CD14-positive monocyte (primary cell): Measurements from ENCODE around the gene KCNMB1. TPM values are rescaled to one million over a fixed set of nuclear protein-coding genes. Genes with fewer than 3 reads are reported as not detected.

Experiments
- DNase-seq, 3 donors: peaks; one replicate each; pipeline ENCODE4 v3.0.0-alpha.2; 2011 to 2022
- H2AFZ ChIP-seq: 2 replicates; pipeline ENCODE4 v1.6.0; 2012; ENCODE audit warnings: mild to moderate bottlenecking, low read depth, low read length, inconsistent platforms; ENCODE audit not compliant: insufficient read depth, poor library complexity, severe bottlenecking
- H3K27ac ChIP-seq, 2 donors: 1 replicate in 1 of 2; 2 replicates in 1 of 2; pipeline ENCODE4 v1.5.1; 2012 to 2013; ENCODE audit warnings: low read length in 2 of 2, control low read depth in 1 of 2, inconsistent platforms in 1 of 2, low read depth in 1 of 2, mild to moderate bottlenecking in 1 of 2
- H3K27me3 ChIP-seq, 2 donors: one replicate each; pipeline versions ENCODE4 v1.6.0 to v1.6.1; 2011 to 2013; ENCODE audit warnings: low read length in 2 of 2; ENCODE audit not compliant: control insufficient read depth in 2 of 2, insufficient read depth in 2 of 2
- H3K36me3 ChIP-seq, 2 donors: replicated peaks in 1 of 2; 1 replicate in 1 of 2; 2 replicates in 1 of 2; pipeline versions ENCODE4 v1.5.1 to v1.6.1; 2012 to 2013; ENCODE audit warnings: low read length in 2 of 2, control low read depth in 1 of 2, inconsistent platforms in 1 of 2, mild to moderate bottlenecking in 1 of 2; ENCODE audit not compliant: insufficient read depth in 2 of 2, control insufficient read depth in 1 of 2
- H3K4me1 ChIP-seq, 2 donors: 1 replicate in 1 of 2; 2 replicates in 1 of 2; pipeline versions ENCODE4 v1.5.1 to v1.6.1; 2012 to 2013; ENCODE audit warnings: low read length in 2 of 2, control low read depth in 1 of 2, inconsistent platforms in 1 of 2, mild to moderate bottlenecking in 1 of 2, moderate library complexity in 1 of 2; ENCODE audit not compliant: insufficient read depth in 2 of 2, control insufficient read depth in 1 of 2
- H3K4me2 ChIP-seq: replicated peaks from 2 replicates; pipeline ENCODE3; 2012; ENCODE audit warnings: low read length, moderate library complexity, mild to moderate bottlenecking; ENCODE audit not compliant: poor library complexity, severe bottlenecking; ENCODE audit errors: extremely low read depth
- H3K4me3 ChIP-seq, 3 experiments: fragments of 200-600 bp in 1 of 3; sonication (generic) in 1 of 3; replicated peaks in 1 of 3; 1 replicate in 2 of 3; 2 replicates in 1 of 3; pipeline ENCODE4 v1.5.1; 2011 to 2013; ENCODE audit warnings: low read length in 3 of 3, mild to moderate bottlenecking in 3 of 3, control low read depth in 2 of 3, low read depth in 2 of 3, inconsistent platforms in 1 of 3, moderate library complexity in 1 of 3
- H3K79me2 ChIP-seq: 2 replicates; pipeline ENCODE4 v1.6.0; 2012; ENCODE audit warnings: mild to moderate bottlenecking, control low read depth, inconsistent platforms, low read length, moderate library complexity; ENCODE audit not compliant: insufficient read depth
- H3K9ac ChIP-seq: 2 replicates; pipeline ENCODE4 v1.6.0; 2017; ENCODE audit warnings: low read length, mild to moderate bottlenecking; ENCODE audit not compliant: insufficient read depth, poor library complexity, severe bottlenecking
- H3K9me3 ChIP-seq, 2 donors: replicated peaks in 1 of 2; 1 replicate in 1 of 2; 2 replicates in 1 of 2; pipeline versions ENCODE4 v1.5.1 to v1.6.1; 2012 to 2013; ENCODE audit warnings: low read length in 2 of 2, control low read depth in 1 of 2; ENCODE audit not compliant: control insufficient read depth in 1 of 2, insufficient read depth in 1 of 2
- H4K20me1 ChIP-seq: 2 replicates; pipeline ENCODE4 v1.6.0; 2012; ENCODE audit warnings: mild to moderate bottlenecking, low read length, control low read depth, moderate library complexity; ENCODE audit not compliant: insufficient read depth
- H3K27ac Mint-ChIP-seq, 7 donors: one replicate each; pipeline ENCODE4 v1.8.0; 2020; ENCODE audit warnings: mild to moderate bottlenecking in 7 of 7, mixed read lengths in 7 of 7, moderate library complexity in 6 of 7, inconsistent platforms in 2 of 7
- H3K27me3 Mint-ChIP-seq, 3 donors: one replicate each; pipeline ENCODE4 v1.8.0; 2021 to 2022; ENCODE audit warnings: low read depth in 3 of 3, mild to moderate bottlenecking in 3 of 3, mixed read lengths in 3 of 3, moderate library complexity in 3 of 3, inconsistent platforms in 1 of 3
- H3K36me3 Mint-ChIP-seq, 2 donors: one replicate each; pipeline ENCODE4 v1.8.0; 2020; ENCODE audit warnings: mixed read lengths in 2 of 2, inconsistent platforms in 1 of 2, mild to moderate bottlenecking in 1 of 2
- H3K4me1 Mint-ChIP-seq: one replicate; pipeline ENCODE4 v1.8.0; 2020; ENCODE audit warnings: mild to moderate bottlenecking, mixed read lengths
- H3K4me3 Mint-ChIP-seq, 2 donors: one replicate each; pipeline ENCODE4 v1.8.0; 2020; ENCODE audit warnings: mild to moderate bottlenecking in 2 of 2, mixed read lengths in 2 of 2, moderate library complexity in 1 of 2
- H3K9me3 Mint-ChIP-seq, 7 donors: one replicate each; pipeline ENCODE4 v1.8.0; 2020 to 2022; ENCODE audit warnings: mixed read lengths in 7 of 7, mild to moderate bottlenecking in 6 of 7, moderate library complexity in 6 of 7, inconsistent platforms in 2 of 7
- CTCF ChIP-seq: fragments of 200-600 bp; IDR thresholded peaks from one replicate; pipeline ENCODE4 v1.8.0; 2022; ENCODE audit warnings: antibody characterized with exemption, mild to moderate bottlenecking
- WGBS: methylation state at CpG from one replicate; pipeline ENCODE4 v1.1.5; 2013; ENCODE audit warnings: missing lambda C conversion rate; ENCODE audit not compliant: insufficient coverage; 5-methylcytosine and 5-hydroxymethylcytosine counted together
- intact Hi-C, 2 donors: fragments of 100-400 bp; cut with micrococcal nuclease; formaldehyde crosslinking; loops; one replicate each; pipeline versions ENCODE4 v1.15.0 to v1.15.1; 2023
- polyA plus RNA-seq, 3 donors: library from polyadenylated mRNA; depleted of rRNA in 1 of 3; unstranded in 2 of 3; stranded (reverse) in 1 of 3; fragments of 300-500 nt in 2 of 3; fragments of >200 nt in 1 of 3; fragmentation: Illumina TruSeq in 2 of 3; gene quantifications; 1 replicate in 2 of 3; 2 replicates in 1 of 3; pipeline ENCODE4 v1.2.3, GENCODE V29; 2012 to 2021

Gene KCNMB1
- polyA plus RNA-seq, 3 donors: 0.79 to 20.8 (median 1.2) TPM

GRCh38 chr5:170421826-170422225, 32.7 kb upstream of the KCNMB1 start:
- H2AFZ ChIP-seq: no peak overlapping the region
- Mint-ChIP-seq H3K4me3 (no peak overlapping the region), H3K9me3 (no peaks in the 10 kb centered on the region), H3K27me3 (peaks cover 0 to 3% (median 2%) of the 10 kb centered on the region in 3 donors), H3K4me1 (peaks cover 14% of the 10 kb centered on the region), H3K27ac (no peak overlapping the region), H3K36me3 (no peaks in the 10 kb centered on the region)
- no peak for DNase-seq
- H3K4me3 ChIP-seq: no peak overlapping the region
- no peaks in the 10 kb centered on the region for H3K36me3 ChIP-seq
- H3K79me2 ChIP-seq: no peaks in the 10 kb centered on the region
- intact Hi-C loops: loop anchor here (1.0 to 5.0 kb wide), 3 partner anchors 155 to 197 kb away; no protein-coding TSS in a partner anchor
- no peak overlapping the region for H3K27ac ChIP-seq
- H3K4me2 ChIP-seq: no peak overlapping the region
- TF ChIP-seq CTCF: no peak
- WGBS: no CpG with 5 or more reads among the region's 2 CpGs
- no peaks in the 10 kb centered on the region for H3K4me1 ChIP-seq
- no peaks in the 10 kb centered on the region for H3K27me3 ChIP-seq
- no peaks in the 10 kb centered on the region for H4K20me1 ChIP-seq
- H3K9me3 ChIP-seq: no peaks in the 10 kb centered on the region
- H3K9ac ChIP-seq: no peak overlapping the region

GRCh38 chr5:170420806-170421412, 31.7 kb upstream of the KCNMB1 start:
- Histone ChIP-seq H3K4me1 (peaks cover 4% of the 10 kb centered on the region in 2 donors), H2AFZ (no peak overlapping the region), H3K9ac (no peak overlapping the region), H3K9me3 (no peaks in the 10 kb centered on the region), H3K36me3 (no peaks in the 10 kb centered on the region), H3K27me3 (no peaks in the 10 kb centered on the region), H3K4me2 (no peak overlapping the region), H3K27ac (no peak overlapping the region), H4K20me1 (no peaks in the 10 kb centered on the region), H3K79me2 (no peaks in the 10 kb centered on the region), H3K4me3 (no peak overlapping the region)
- TF ChIP-seq CTCF: peak; percentile 82
- no peak overlapping the region for H3K4me3 Mint-ChIP-seq
- no peaks in the 10 kb centered on the region for H3K36me3 Mint-ChIP-seq
- intact Hi-C loops: loop anchor here (1.0 to 5.0 kb wide), 2 partner anchors 154 to 195 kb away; no protein-coding TSS in a partner anchor
- WGBS: 19% methylated on average over 5 of the region's 9 CpGs
- peak; percentile 69 to 82 (median 80) for DNase-seq
- peaks cover 0 to 3% (median 2%) of the 10 kb centered on the region in 3 donors for H3K27me3 Mint-ChIP-seq
- H3K27ac Mint-ChIP-seq: peak overlapping the region in 2 of 7 donors; percentile 9 to 78
- no peaks in the 10 kb centered on the region for H3K9me3 Mint-ChIP-seq
- H3K4me1 Mint-ChIP-seq: peaks cover 19% of the 10 kb centered on the region
